ENCODE results near the gene LRIG3.
A peak's percentile ranks its signal among the peaks of the same experiment; 100 is the strongest.
"Not testable (repeated sequence)": the region's sequence is repeated elsewhere in the genome, so short reads cannot be mapped to it uniquely, and the experiment has no call there.

Gene LRIG3

GRCh38 chr12:58901664-58902063 lies 18.6 kb downstream of the LRIG3 start:
- no peak for FAIRE-seq

GRCh38 chr12:58897969-58898368 lies 22.3 kb downstream of the LRIG3 start:
- FAIRE-seq, result peak; percentile 93

GRCh38 chr12:58896278-58896677 lies 24.0 kb downstream of the LRIG3 start:
- FAIRE-seq, result no peak

- no peak for FAIRE-seq
Measured at GRCh38 chr12:58895053-58895452, 25.3 kb downstream of the LRIG3 start.

GRCh38 chr12:58894040-58894439 lies 26.3 kb downstream of the LRIG3 start:
- FAIRE-seq, result peak; percentile 58

- no peak for FAIRE-seq
Measured at GRCh38 chr12:58893495-58893894, 26.8 kb downstream of the LRIG3 start.

GRCh38 chr12:58889557-58889956 lies 30.7 kb downstream of the LRIG3 start:
- FAIRE-seq, result no peak

- peak; percentile 100 for FAIRE-seq
Measured at GRCh38 chr12:58888131-58888783, 32.0 kb downstream of the LRIG3 start.

- no peak for FAIRE-seq
Measured at GRCh38 chr12:58887068-58887467, 33.2 kb downstream of the LRIG3 start.

GRCh38 chr12:58886474-58886873 lies 33.8 kb downstream of the LRIG3 start:
- FAIRE-seq, result peak; percentile 45

GRCh38 chr12:58884916-58885315 lies 35.4 kb downstream of the LRIG3 start:
- FAIRE-seq, result no peak

- peak; percentile 58 for FAIRE-seq
Measured at GRCh38 chr12:58883576-58884334, 36.5 kb downstream of the LRIG3 start.

GRCh38 chr12:58882826-58883225 lies 37.5 kb downstream of the LRIG3 start:
- FAIRE-seq, result no peak

GRCh38 chr12:58881816-58882215 lies 38.5 kb downstream of the LRIG3 start:
- no peak for FAIRE-seq

GRCh38 chr12:58880639-58881038 lies 39.7 kb downstream of the LRIG3 start:
- FAIRE-seq, result no peak

GRCh38 chr12:58877243-58877743 lies 43.0 kb downstream of the LRIG3 start:
- FAIRE-seq, result peak; percentile 97

GRCh38 chr12:58873496-58873895 lies 46.8 kb downstream of the LRIG3 start:
- no peak for FAIRE-seq

GRCh38 chr12:58871556-58871955 lies 48.7 kb downstream of the LRIG3 start:
- no peak for FAIRE-seq

GRCh38 chr12:58870595-58870994 lies 49.7 kb downstream of the LRIG3 start:
- no peak for FAIRE-seq

- no peak for FAIRE-seq
Measured at GRCh38 chr12:58860788-58861240, 59.5 kb downstream of the LRIG3 start.

- FAIRE-seq, result no peak
Measured at GRCh38 chr12:58860056-58860787, 60.1 kb downstream of the LRIG3 start.

- FAIRE-seq, result no peak
Measured at GRCh38 chr12:58858030-58858429, 62.3 kb downstream of the LRIG3 start.

GRCh38 chr12:58857206-58857605 lies 63.1 kb downstream of the LRIG3 start:
- not testable (repeated sequence) for FAIRE-seq
